PC-3 (cell line): ENCODE measurements around the gene MAF. TPM values are rescaled to one million over a fixed set of nuclear protein-coding genes. Genes with fewer than 3 reads are reported as not detected.

Experiments used
- ATAC-seq: fragments of 200-7000 bp; cut with Tn5 transposase; 2 replicates; pipeline ENCODE4 v1.9.1; 2020; ENCODE audit warnings: mild to moderate bottlenecking, moderate library complexity
- BruUV-seq: library from RNA; stranded (reverse); fragments of 400-500 nt; replicated peaks from 2 replicates; lab custom pipeline; 2021; lab: Mats Ljungman, UMichigan
- CTCF ChIA-PET: fragments of 300-600 bp; sonication (Branson Sonifier 250); formaldehyde crosslinking; loops from one replicate; lab custom pipeline; 2022; ENCODE audit warnings: antibody characterized with exemption; lab: Charles Lee
- POLR2A ChIA-PET: fragments of 300-600 bp; sonication (Branson Sonifier 250); formaldehyde crosslinking; loops from one replicate; lab custom pipeline; 2022; ENCODE audit warnings: antibody characterized with exemption; ENCODE audit not compliant: unreplicated experiment; lab: Charles Lee
- DNase-seq: peaks from one replicate; pipeline ENCODE4 v3.0.0-alpha.2; 2015
- H2AFZ ChIP-seq: fragments of 300-600 bp; sonication (generic); 2 replicates; pipeline ENCODE4 v1.6.0; 2016; ENCODE audit warnings: antibody characterized with exemption, low read length
- H3F3A ChIP-seq: fragments of 300-600 bp; sonication (generic); one replicate; pipeline ENCODE4 v1.6.0; 2017; ENCODE audit warnings: antibody characterized with exemption, low read length, control low read depth, mild to moderate bottlenecking; ENCODE audit not compliant: unreplicated experiment
- H3K27ac ChIP-seq: fragments of 300-600 bp; sonication (generic); 2 replicates; pipeline ENCODE4 v1.5.1; 2016; ENCODE audit warnings: mild to moderate bottlenecking, low read length
- H3K27me3 ChIP-seq: fragments of 300-600 bp; sonication (generic); 2 replicates; pipeline ENCODE4 v1.6.1; 2016; ENCODE audit warnings: low read length, mixed read lengths
- H3K36me3 ChIP-seq: fragments of 300-600 bp; sonication (generic); 2 replicates; pipeline ENCODE4 v1.6.1; 2016; ENCODE audit warnings: low read depth, mixed run types, low read length, mixed read lengths
- H3K4me1 ChIP-seq: fragments of 300-600 bp; sonication (generic); 2 replicates; pipeline ENCODE4 v1.5.1; 2016; ENCODE audit warnings: low read length; ENCODE audit not compliant: insufficient read depth
- H3K4me2 ChIP-seq: fragments of 300-600 bp; sonication (generic); 2 replicates; pipeline ENCODE4 v1.6.0; 2016; ENCODE audit warnings: low read length
- H3K4me3 ChIP-seq: fragments of 300-600 bp; sonication (generic); 2 replicates; pipeline ENCODE4 v1.5.1; 2016; ENCODE audit warnings: mild to moderate bottlenecking, low read length, mixed read lengths
- H3K79me2 ChIP-seq: fragments of 300-600 bp; sonication (generic); 2 replicates; pipeline ENCODE4 v1.6.1; 2017; ENCODE audit warnings: low read length, mixed read lengths
- H3K9ac ChIP-seq: fragments of 300-600 bp; sonication (generic); 2 replicates; pipeline ENCODE4 v1.6.0; 2016; ENCODE audit warnings: mild to moderate bottlenecking, low read length
- H3K9me2 ChIP-seq: fragments of 300-600 bp; sonication (generic); replicated peaks from 2 replicates; pipeline ENCODE4 v1.6.1; 2016; ENCODE audit warnings: mixed run types, low read length, mixed read lengths
- H3K9me3 ChIP-seq: fragments of 300-600 bp; sonication (generic); 2 replicates; pipeline ENCODE4 v1.6.1; 2016; ENCODE audit warnings: low read length, mixed read lengths
- H4K20me1 ChIP-seq: fragments of 300-600 bp; sonication (generic); 2 replicates; pipeline ENCODE4 v1.6.1; 2016; ENCODE audit warnings: low read length, mixed read lengths
- EZH2 ChIP-seq: fragments of 300-600 bp; sonication (generic); IDR thresholded peaks from one replicate; pipeline ENCODE4 v1.6.1; 2017; ENCODE audit warnings: antibody characterized with exemption, mild to moderate bottlenecking, low read length; ENCODE audit not compliant: unreplicated experiment
- EZH2phosphoT487 ChIP-seq: fragments of 300-600 bp; sonication (generic); IDR thresholded peaks from 2 replicates; pipeline ENCODE4 v1.6.1; 2018; ENCODE audit warnings: mild to moderate bottlenecking, antibody characterized with exemption, low read length, borderline replicate concordance
- intact Hi-C: fragments of 100-400 bp; cut with micrococcal nuclease; formaldehyde crosslinking; loops from 2 replicates; pipeline ENCODE4 v1.9.0; 2023
- total RNA-seq: library from RNA; depleted of rRNA; stranded (reverse); fragments of >200 nt; gene quantifications from 2 replicates; pipeline ENCODE4 v1.2.3, GENCODE V29; 2014
- TF ChIP-seq, protein P1 (sequence below): fragments of 300-600 bp; sonication (generic); conservative IDR thresholded peaks from 2 replicates; pipeline ENCODE4 v1.5.1; 2017; ENCODE audit warnings: antibody characterized with exemption, low read depth, mild to moderate bottlenecking, low read length

The MAF gene
- total RNA-seq, 1 experiment from 2014 or later, result not detected

DNA sequence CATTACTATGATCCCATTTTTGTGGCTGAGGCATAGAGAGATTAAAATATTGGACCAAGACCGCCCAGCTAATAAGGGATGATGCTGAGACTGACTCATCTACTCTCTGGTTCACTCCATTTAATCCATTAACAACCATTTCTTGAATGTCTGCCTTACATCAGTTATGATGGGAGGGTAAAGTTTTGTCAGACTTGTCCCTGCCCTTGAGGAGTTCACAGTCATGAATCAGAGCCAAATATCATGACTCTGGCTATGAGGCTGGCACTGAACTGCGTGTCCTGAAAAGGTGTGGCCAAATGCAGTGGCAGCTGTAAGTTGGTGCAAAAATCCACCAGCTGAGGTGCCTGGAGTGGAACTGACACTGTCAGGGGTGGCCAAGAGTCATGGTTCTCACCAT, 35.0 kb upstream of the MAF start:
- DNase-seq (no peak), ATAC-seq (no peak)
- no peaks in the 10 kb centered on the region for H4K20me1 ChIP-seq
- TF ChIP-seq EZH2, result no peak
- no peak for TF ChIP-seq EZH2phosphoT487
- TF ChIP-seq, protein P1, sequence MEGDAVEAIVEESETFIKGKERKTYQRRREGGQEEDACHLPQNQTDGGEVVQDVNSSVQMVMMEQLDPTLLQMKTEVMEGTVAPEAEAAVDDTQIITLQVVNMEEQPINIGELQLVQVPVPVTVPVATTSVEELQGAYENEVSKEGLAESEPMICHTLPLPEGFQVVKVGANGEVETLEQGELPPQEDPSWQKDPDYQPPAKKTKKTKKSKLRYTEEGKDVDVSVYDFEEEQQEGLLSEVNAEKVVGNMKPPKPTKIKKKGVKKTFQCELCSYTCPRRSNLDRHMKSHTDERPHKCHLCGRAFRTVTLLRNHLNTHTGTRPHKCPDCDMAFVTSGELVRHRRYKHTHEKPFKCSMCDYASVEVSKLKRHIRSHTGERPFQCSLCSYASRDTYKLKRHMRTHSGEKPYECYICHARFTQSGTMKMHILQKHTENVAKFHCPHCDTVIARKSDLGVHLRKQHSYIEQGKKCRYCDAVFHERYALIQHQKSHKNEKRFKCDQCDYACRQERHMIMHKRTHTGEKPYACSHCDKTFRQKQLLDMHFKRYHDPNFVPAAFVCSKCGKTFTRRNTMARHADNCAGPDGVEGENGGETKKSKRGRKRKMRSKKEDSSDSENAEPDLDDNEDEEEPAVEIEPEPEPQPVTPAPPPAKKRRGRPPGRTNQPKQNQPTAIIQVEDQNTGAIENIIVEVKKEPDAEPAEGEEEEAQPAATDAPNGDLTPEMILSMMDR, result no peak
- no peaks in the 10 kb centered on the region for H3F3A ChIP-seq
- H3K4me3 ChIP-seq, result no peak overlapping the region
- no peak overlapping the region for H3K27ac ChIP-seq
- H3K79me2 ChIP-seq, result no peaks in the 10 kb centered on the region
- no peaks in the 10 kb centered on the region for H3K9me2 ChIP-seq
- no TSS peak for BruUV-seq
- H3K9ac ChIP-seq, result no peak overlapping the region
- H3K27me3 ChIP-seq, result no peaks in the 10 kb centered on the region
- POLR2A ChIA-PET, result no interaction called here
- H3K4me1 ChIP-seq, result no peaks in the 10 kb centered on the region
- intact Hi-C loops, result no loop called here
- no peaks in the 10 kb centered on the region for H3K36me3 ChIP-seq
- H2AFZ ChIP-seq, result no peak overlapping the region
- H3K4me2 ChIP-seq, result no peak overlapping the region
- CTCF ChIA-PET, result no interaction called here
- no peaks in the 10 kb centered on the region for H3K9me3 ChIP-seq

DNA sequence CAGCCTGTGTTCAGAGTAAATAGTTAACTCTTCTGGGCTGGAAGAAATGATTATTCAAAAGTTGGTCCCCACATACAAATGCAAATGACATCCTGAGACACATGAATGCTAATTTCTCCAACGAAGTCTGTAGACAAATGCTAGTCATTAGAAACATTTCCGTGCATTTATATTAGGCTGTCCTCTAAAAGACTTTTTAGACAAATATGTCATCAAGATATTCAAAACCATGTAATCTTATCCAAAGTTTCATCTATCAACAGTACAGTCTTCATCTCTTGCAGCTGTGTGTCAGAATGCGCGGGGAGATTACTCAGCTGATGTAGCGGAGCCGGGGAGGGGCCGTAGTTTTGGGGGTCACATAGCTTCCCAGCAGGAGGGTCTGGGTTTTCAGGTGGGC, 33.8 kb upstream of the MAF start:
- H4K20me1 ChIP-seq, result no peaks in the 10 kb centered on the region
- no peak overlapping the region for H3K27ac ChIP-seq
- DNase-seq (no peak), ATAC-seq (no peak)
- H3K4me2 ChIP-seq, result no peak overlapping the region
- no TSS peak for BruUV-seq
- no peak overlapping the region for H3K4me3 ChIP-seq
- H2AFZ ChIP-seq, result no peak overlapping the region
- CTCF ChIA-PET, result no interaction called here
- no peaks in the 10 kb centered on the region for H3K79me2 ChIP-seq
- no peak overlapping the region for H3K9ac ChIP-seq
- no peaks in the 10 kb centered on the region for H3K4me1 ChIP-seq
- no peaks in the 10 kb centered on the region for H3K36me3 ChIP-seq
- no peak for TF ChIP-seq EZH2
- TF ChIP-seq, protein P1, result no peak
- no peaks in the 10 kb centered on the region for H3K9me2 ChIP-seq
- no peaks in the 10 kb centered on the region for H3F3A ChIP-seq
- POLR2A ChIA-PET, result no interaction called here
- intact Hi-C loops, result no loop called here
- H3K27me3 ChIP-seq, result no peaks in the 10 kb centered on the region
- H3K9me3 ChIP-seq, result no peaks in the 10 kb centered on the region

DNA sequence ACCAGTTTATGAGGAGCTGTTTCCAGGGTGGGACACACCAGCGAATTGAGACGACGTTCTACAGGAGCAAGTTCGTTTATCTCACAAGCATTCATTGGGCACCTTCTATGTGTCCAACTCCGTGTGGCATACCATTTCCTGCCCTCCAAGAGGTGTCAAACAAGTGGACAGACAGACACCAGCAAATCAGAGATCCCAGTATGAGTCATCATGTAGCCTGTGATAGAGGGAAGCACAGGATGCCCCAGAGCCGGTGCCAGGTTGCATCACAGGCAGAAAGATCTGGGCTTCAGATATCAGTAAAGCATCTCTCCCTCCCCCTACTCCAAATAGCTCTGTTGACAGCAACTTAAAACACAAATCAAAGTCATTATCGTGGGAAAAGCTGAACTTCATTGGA, 31.8 kb upstream of the MAF start:
- H3K4me3 ChIP-seq, result no peak overlapping the region
- H3F3A ChIP-seq, result no peaks in the 10 kb centered on the region
- H3K27me3 ChIP-seq, result no peaks in the 10 kb centered on the region
- ChIA-PET POLR2A (no interaction called here), CTCF (no interaction called here)
- intact Hi-C loops, result no loop called here
- no peaks in the 10 kb centered on the region for H3K9me3 ChIP-seq
- H3K79me2 ChIP-seq, result no peaks in the 10 kb centered on the region
- no TSS peak for BruUV-seq
- ATAC-seq, result no peak
- no peaks in the 10 kb centered on the region for H3K4me1 ChIP-seq
- H3K27ac ChIP-seq, result no peak overlapping the region
- no peaks in the 10 kb centered on the region for H3K9me2 ChIP-seq
- H3K4me2 ChIP-seq, result no peak overlapping the region
- no peak overlapping the region for H2AFZ ChIP-seq
- DNase-seq, result no peak
- TF ChIP-seq, protein P1, result no peak
- TF ChIP-seq EZH2phosphoT487 (no peak), EZH2 (no peak)
- no peaks in the 10 kb centered on the region for H4K20me1 ChIP-seq
- H3K36me3 ChIP-seq, result no peaks in the 10 kb centered on the region
- H3K9ac ChIP-seq, result no peak overlapping the region
